Measurements from ENCODE around the gene CDV3. TPM values are rescaled to one million over a fixed set of nuclear protein-coding genes. Genes with fewer than 3 reads are reported as not detected.

The CDV3 gene
- total RNA-seq, 1 donor from 2014 or later, result 144 TPM

GRCh38 chr3:133600572-133601081, 27.1 kb downstream of the CDV3 start:
- Mint-ChIP-seq H3K9me3 (ENCODE audit: unreplicated experiment) (no peaks in the 10 kb centered on the region), H3K27ac (ENCODE audit: unreplicated experiment) (no peak overlapping the region), H3K27me3 (ENCODE audit: unreplicated experiment) (no peaks in the 10 kb centered on the region), H3K36me3 (ENCODE audit: low read depth, unreplicated experiment) (peaks cover 8% of the 10 kb centered on the region), H3K4me3 (ENCODE audit: unreplicated experiment) (no peak overlapping the region), H3K4me1 (ENCODE audit: unreplicated experiment) (no peaks in the 10 kb centered on the region)
- no peak for DNase-seq (ENCODE audit: low spot score)
- TF ChIP-seq CTCF (IDR thresholded peaks at IDR 0.05; ENCODE audit: unreplicated experiment), result no peak

- Mint-ChIP-seq H3K4me3 (ENCODE audit: unreplicated experiment) (no peak overlapping the region), H3K9me3 (ENCODE audit: unreplicated experiment) (no peaks in the 10 kb centered on the region), H3K36me3 (ENCODE audit: low read depth, unreplicated experiment) (peaks cover 19% of the 10 kb centered on the region), H3K27me3 (ENCODE audit: unreplicated experiment) (no peaks in the 10 kb centered on the region), H3K4me1 (ENCODE audit: unreplicated experiment) (no peaks in the 10 kb centered on the region), H3K27ac (ENCODE audit: unreplicated experiment) (no peak overlapping the region)
- TF ChIP-seq CTCF (IDR thresholded peaks at IDR 0.05; ENCODE audit: unreplicated experiment), result no peak
- DNase-seq (ENCODE audit: low spot score), result no peak
These were observed 32.9 kb downstream of the CDV3 start for GRCh38 chr3:133606342-133606741.

GRCh38 chr3:133606902-133607301, 33.4 kb downstream of the CDV3 start:
- no peak overlapping the region for H3K27ac Mint-ChIP-seq (ENCODE audit: unreplicated experiment)
- no peaks in the 10 kb centered on the region for H3K27me3 Mint-ChIP-seq (ENCODE audit: unreplicated experiment)
- H3K9me3 Mint-ChIP-seq (ENCODE audit: unreplicated experiment), result no peaks in the 10 kb centered on the region
- no peaks in the 10 kb centered on the region for H3K4me1 Mint-ChIP-seq (ENCODE audit: unreplicated experiment)
- no peak for DNase-seq (ENCODE audit: low spot score)
- no peak overlapping the region for H3K4me3 Mint-ChIP-seq (ENCODE audit: unreplicated experiment)
- H3K36me3 Mint-ChIP-seq (ENCODE audit: low read depth, unreplicated experiment), result peaks cover 16% of the 10 kb centered on the region
- TF ChIP-seq CTCF (IDR thresholded peaks at IDR 0.05; ENCODE audit: unreplicated experiment), result no peak

GRCh38 chr3:133607816-133608215, 34.3 kb downstream of the CDV3 start:
- no peak for DNase-seq (ENCODE audit: low spot score)
- Mint-ChIP-seq H3K9me3 (ENCODE audit: unreplicated experiment) (no peaks in the 10 kb centered on the region), H3K27me3 (ENCODE audit: unreplicated experiment) (no peaks in the 10 kb centered on the region), H3K4me3 (ENCODE audit: unreplicated experiment) (no peak overlapping the region), H3K27ac (ENCODE audit: unreplicated experiment) (no peak overlapping the region), H3K4me1 (ENCODE audit: unreplicated experiment) (no peaks in the 10 kb centered on the region), H3K36me3 (ENCODE audit: low read depth, unreplicated experiment) (peaks cover 15% of the 10 kb centered on the region)
- TF ChIP-seq CTCF (IDR thresholded peaks at IDR 0.05; ENCODE audit: unreplicated experiment), result no peak

- Mint-ChIP-seq H3K27ac (ENCODE audit: unreplicated experiment) (no peak overlapping the region), H3K36me3 (ENCODE audit: low read depth, unreplicated experiment) (peaks cover 19% of the 10 kb centered on the region), H3K4me1 (ENCODE audit: unreplicated experiment) (no peaks in the 10 kb centered on the region), H3K9me3 (ENCODE audit: unreplicated experiment) (no peaks in the 10 kb centered on the region), H3K4me3 (ENCODE audit: unreplicated experiment) (no peak overlapping the region), H3K27me3 (ENCODE audit: unreplicated experiment) (no peaks in the 10 kb centered on the region)
- no peak for DNase-seq (ENCODE audit: low spot score)
- TF ChIP-seq CTCF (IDR thresholded peaks at IDR 0.05; ENCODE audit: unreplicated experiment), result no peak
These were observed 34.9 kb downstream of the CDV3 start for GRCh38 chr3:133608388-133608787.

Data from endothelial cell (in vitro differentiated cells).